ENCODE results near the gene CTU2. TPM values are rescaled to one million over a fixed set of nuclear protein-coding genes. Genes with fewer than 3 reads are reported as not detected.

The CTU2 gene
- total and polyA plus RNA-seq, 10 of the 15 experiments (the other 5 are each of a cell fraction or from before 2014, with no cell fraction given): 0.32 to 44.5 (median 18.2) TPM

- no peak for FAIRE-seq
- WGBS (ENCODE audit: insufficient coverage, insufficient replicate concordance, low lambda C conversion rate, missing lambda C conversion rate): 96% methylated on average over 50 of the region's 61 CpGs
- DNase-seq (ENCODE audit: low read depth, low spot score): no peak
- Histone ChIP-seq H3K79me2 (ENCODE audit: control insufficient read depth, insufficient read depth, low read length) (no peaks in the 10 kb centered on the region), H3K4me1 (ENCODE audit: control insufficient read depth, insufficient read depth, low read length) (no peaks in the 10 kb centered on the region), H3K27me3 (replicated peaks in 1 of 2; ENCODE audit: control insufficient read depth in 2 of 2, insufficient read depth in 2 of 2, low read length in 1 of 2) (no peaks in the 10 kb centered on the region), H4K20me1 (ENCODE audit: control insufficient read depth, insufficient read depth) (no peaks in the 10 kb centered on the region), H3K4me3 (no peak overlapping the region), H3K9me3 (replicated peaks; ENCODE audit: control insufficient read depth, insufficient read depth, low read length) (no peaks in the 10 kb centered on the region), H3K27ac (ENCODE audit: control insufficient read depth, insufficient read depth) (no peak overlapping the region), H3K36me3 (ENCODE audit: control insufficient read depth in 2 of 2, insufficient read depth in 2 of 2, low read length in 1 of 2) (peaks cover 5 to 58% of the 10 kb centered on the region in 2 experiments), H2AFZ (ENCODE audit: control insufficient read depth, low read depth, low read length) (no peak overlapping the region), H3K9ac (ENCODE audit: control insufficient read depth, insufficient read depth, low read length) (no peak overlapping the region), H3K4me2 (ENCODE audit: control insufficient read depth, insufficient read depth) (no peak overlapping the region)
- ChIA-PET POLR2A (no interaction called here), SMC1A (ENCODE audit: uncharacterized antibody, unreplicated experiment) (no interaction called here), RAD21 (ENCODE audit: unreplicated experiment) (no interaction called here), CTCF (no interaction called here)
- in situ Hi-C loops (cut with MboI): no loop called here
- intact Hi-C loops (cut with micrococcal nuclease; ENCODE audit: unreplicated experiment): no loop called here
- no peak for ATAC-seq
- TF ChIP-seq STAT3 (IDR thresholded peaks at IDR 0.05; ENCODE audit: low read depth, low read length) (no peak), ASH2L (IDR thresholded peaks at IDR 0.05; ENCODE audit: borderline replicate concordance, low read depth) (no peak), USF2 (IDR thresholded peaks at IDR 0.05; ENCODE audit: borderline replicate concordance, low read depth, low read length) (no peak), NR2C1 (IDR thresholded peaks at IDR 0.05) (no peak), EP300 (IDR thresholded peaks at IDR 0.05; ENCODE audit: borderline replicate concordance in 1 of 2, control insufficient read depth in 1 of 2, low read depth in 2 of 2, low read length in 2 of 2) (no peak), RAD21 (IDR thresholded peaks at IDR 0.05; ENCODE audit: insufficient read depth, low read depth, low read length) (no peak), RFX5 (IDR thresholded peaks at IDR 0.05; ENCODE audit: low read depth, low read length) (no peak)
- no TSS peak for BruUV-seq (replicated peaks)
Measured at GRCh38 chr16:88721815-88722755, 15.8 kb downstream of the CTU2 start.

All from GM12878 (cell line).